Endometrial microvascular endothelial cells (primary cell): Measurements from ENCODE around the gene ZNF292. TPM values are rescaled to one million over a fixed set of nuclear protein-coding genes. Genes with fewer than 3 reads are reported as not detected.
"Not testable (repeated sequence)": the region's sequence is repeated elsewhere in the genome, so short reads cannot be mapped to it uniquely, and the experiment has no call there.

Experiments used
- in situ Hi-C: cut with HindIII; loops from 2 replicates; pipeline ENCODE4 v1.10.0; 2017; ENCODE audit warnings: low sequenced_read_pairs, low pct_unique_long_range_greater_than_20kb; ENCODE audit errors: inconsistent ontology term
- total RNA-seq: library from RNA; depleted of rRNA; stranded (reverse); fragments of >200 nt; gene quantifications from one replicate; pipeline ENCODE4 v1.2.3, GENCODE V29; 2015; ENCODE audit errors: inconsistent ontology term

Gene ZNF292
- total RNA-seq, 1 donor from 2014 or later = 5.9 TPM

DNA sequence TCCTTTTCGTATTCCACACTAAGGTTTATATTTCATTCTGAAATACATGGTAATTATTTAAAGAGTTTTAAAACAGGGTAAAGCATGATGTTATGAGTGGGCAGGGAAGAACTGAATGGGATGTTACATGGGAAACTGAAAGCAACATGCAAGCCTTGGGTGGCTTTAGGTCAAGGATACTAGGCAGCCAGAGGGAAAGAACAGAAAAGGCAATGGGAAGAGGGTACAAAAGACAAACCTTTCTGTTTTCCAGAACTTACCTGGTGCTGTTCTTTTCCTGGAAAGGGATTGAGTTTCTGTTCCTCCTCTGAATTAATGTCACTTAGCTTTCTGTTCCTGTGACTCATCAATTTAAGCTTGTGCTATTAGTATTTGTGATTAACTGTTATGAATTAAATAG, 95.9 kb downstream of the ZNF292 start:
- in situ Hi-C loops = no loop called here

DNA sequence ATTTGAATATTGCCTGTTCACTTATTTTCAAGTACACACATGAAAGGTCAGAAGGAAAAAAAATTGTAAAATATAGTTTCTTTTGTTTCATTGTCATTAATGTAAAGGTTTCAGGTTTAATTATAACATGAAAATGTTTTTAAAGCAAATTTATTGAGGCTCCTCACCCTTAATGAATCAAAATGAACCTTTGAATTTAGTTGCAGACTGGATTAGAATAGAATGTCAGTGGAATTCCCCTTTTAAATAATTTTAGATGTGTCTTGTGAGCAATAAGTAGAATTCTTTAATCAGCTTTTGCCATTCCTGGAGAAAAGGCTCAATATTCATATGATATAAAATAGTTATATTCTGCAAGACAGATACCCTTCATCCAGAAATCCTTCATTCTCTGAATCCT, 96.4 kb downstream of the ZNF292 start:
- in situ Hi-C loops = no loop called here

DNA sequence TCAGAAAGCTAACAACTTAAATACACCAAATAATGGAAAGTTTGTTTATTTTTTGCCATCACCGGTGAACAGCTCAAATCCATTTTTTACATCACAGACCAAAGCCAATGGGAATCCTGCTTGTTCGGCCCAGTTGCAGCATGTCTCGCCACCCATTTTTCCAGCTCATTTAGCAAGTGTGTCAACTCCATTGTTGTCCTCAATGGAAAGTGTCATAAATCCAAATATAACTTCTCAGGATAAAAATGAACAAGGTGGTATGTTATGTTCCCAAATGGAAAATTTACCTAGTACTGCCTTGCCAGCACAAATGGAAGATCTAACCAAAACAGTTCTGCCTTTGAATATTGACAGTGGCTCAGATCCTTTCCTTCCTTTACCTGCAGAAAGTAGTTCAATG, 101.7 kb downstream of the ZNF292 start:
- in situ Hi-C loops = no loop called here

DNA sequence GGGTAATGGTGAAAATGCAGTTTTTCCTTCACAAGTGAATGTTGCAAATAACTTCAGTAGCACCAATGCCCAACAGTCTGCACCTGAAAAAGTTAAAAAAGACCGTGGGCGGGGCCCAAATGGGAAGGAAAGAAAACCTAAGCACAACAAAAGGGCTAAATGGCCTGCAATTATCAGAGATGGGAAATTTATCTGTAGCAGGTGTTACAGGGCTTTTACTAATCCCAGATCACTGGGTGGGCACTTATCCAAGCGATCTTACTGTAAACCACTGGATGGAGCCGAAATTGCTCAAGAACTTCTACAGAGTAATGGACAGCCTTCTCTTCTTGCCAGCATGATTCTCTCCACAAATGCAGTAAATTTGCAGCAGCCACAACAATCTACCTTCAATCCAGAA, 102.2 kb downstream of the ZNF292 start:
- in situ Hi-C loops = no loop called here

DNA sequence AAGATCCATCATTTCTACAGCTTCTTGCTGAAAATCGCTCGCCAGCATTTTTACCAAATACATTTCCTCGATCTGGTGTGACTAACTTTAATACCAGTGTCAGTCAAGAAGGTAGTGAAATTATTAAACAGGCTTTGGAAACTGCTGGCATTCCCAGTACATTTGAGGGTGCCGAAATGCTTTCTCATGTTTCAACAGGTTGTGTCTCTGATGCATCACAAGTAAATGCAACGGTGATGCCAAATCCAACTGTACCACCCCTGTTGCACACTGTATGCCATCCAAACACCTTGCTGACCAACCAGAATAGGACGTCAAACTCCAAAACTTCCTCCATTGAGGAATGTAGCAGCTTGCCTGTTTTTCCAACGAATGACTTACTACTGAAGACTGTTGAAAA, 102.6 kb downstream of the ZNF292 start:
- in situ Hi-C loops = no loop called here

DNA sequence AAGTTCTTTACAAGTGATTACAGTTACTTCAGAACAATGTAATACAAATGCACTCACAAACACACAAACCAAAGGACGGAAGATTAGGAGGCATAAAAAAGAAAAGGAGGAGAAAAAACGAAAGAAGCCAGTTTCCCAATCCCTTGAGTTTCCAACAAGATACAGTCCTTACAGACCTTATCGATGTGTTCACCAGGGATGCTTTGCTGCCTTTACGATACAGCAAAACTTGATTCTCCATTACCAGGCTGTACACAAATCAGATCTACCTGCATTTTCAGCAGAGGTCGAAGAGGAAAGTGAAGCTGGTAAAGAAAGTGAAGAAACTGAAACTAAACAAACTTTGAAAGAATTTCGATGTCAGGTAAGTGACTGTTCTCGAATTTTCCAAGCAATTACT, 104.4 kb downstream of the ZNF292 start:
- in situ Hi-C loops = no loop called here

DNA sequence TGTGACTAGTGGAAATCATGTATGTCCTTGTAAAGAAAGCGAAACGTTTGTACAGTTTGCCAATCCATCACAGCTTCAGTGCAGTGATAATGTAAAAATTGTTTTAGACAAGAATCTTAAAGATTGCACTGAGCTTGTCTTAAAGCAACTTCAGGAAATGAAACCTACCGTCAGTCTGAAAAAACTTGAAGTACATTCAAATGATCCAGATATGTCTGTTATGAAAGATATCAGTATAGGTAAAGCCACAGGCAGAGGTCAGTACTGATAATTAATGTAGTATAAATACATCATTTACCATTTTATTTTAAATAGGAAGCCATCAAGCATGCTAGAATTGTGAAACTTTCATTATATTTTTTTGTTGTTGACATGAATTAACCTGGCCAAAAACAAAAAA, 106.2 kb downstream of the ZNF292 start:
- in situ Hi-C loops = no loop called here

DNA sequence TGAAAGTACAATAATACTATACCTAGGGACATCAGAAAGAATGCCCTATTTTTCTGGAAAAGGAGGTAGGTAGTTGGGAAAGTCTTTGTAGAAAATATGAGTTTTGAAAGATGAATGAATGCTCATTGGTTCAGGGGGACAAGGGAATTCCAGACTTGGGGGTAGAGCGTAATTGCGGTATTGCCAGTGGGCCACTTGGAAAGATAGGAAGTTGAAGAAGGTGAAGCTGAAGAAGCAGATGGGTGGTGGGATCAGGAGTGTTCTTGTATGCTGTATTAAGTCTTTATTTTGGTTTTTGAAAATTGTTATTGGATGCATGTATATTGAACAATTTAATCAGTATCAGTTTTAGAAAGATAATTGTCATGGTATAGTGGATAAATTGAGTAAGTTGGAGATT, 109.1 kb downstream of the ZNF292 start:
- in situ Hi-C loops = no loop called here

DNA sequence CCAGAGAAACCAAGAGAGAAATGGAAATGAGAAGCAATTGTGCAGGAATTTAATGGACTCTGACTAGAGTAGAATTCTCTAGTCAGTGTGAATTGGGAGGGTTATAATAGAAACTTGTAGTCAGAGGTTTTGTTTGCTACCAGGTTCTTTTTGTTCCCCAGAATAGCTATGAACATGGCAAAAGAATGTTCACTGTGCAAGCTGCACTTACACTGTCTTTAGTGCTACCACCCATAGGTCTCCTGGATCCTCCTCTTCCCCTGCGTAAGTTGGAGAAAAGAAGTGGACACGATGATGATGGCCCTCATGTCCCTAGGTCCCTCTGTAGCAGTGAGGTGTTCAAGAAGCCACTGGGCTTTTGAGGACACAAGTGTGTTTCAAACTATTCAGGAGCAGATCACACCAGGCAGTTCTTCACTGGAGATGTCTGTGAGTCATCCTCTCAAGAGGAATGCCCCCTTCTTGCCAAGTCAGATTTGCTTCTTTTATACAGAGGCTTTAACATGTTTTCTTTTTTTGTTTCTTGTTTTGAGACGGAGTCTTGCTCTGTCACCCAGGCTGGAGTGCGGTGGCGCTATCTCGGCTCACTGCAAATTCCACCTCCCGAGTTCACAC, 119.4 kb downstream of the ZNF292 start:
- in situ Hi-C loops = no loop called here

DNA sequence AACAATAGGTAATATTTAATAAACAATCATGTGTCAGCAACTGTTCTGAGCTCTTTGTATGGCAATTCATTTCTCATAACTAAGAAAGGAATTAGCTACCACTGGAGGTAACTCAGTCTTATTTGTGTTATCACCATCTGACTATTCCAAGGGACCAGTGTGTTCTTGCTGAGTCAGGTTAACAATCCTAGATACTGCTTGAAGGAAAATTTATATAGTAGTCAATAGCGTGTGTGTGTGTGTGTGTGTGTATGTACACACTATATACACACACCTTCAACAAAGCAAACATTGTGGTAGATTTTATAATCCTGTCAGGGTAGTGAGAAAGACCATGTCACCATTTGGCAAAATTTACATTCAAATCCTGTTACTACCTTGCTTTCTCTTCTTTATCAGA, 121.3 kb downstream of the ZNF292 start:
- in situ Hi-C loops = no loop called here

DNA sequence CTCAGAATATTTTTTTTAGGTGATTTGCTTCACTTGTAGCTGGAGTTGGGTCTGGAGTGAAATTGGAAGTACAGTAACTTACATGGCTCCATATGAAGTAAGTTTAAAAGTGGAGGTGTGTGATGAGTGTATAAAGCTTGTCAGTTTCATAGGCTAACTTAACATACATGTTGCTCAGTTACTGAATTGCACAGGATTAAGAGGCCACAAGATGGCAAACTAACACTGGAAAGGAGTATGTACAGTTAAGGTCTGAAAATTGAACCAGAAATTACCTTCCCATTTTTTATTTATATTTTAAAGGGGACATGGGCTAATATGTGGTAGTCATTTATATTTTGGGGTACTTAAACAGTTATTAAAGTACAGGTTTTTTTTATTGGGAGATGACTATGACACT, 121.8 kb downstream of the ZNF292 start:
- in situ Hi-C loops = no loop called here

DNA sequence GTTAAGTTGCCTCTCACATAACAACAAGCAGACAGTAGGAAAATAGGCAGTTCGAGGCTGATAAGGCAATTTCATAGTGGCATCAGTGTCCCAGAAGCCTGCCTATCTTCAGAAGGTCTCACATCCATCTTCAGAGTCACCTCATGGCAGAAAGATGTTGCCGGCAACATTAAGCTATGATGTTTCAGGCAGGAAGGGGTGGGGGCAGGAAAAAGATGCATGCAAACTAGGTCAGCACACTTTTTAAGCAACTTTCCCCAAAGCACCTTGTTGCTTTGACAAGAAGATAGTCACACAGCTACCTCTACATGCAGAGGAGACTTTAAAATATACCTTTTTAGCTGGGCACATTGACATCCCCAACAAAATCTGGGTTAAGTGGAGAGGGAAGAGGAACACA, 123.8 kb downstream of the ZNF292 start:
- in situ Hi-C loops = no loop called here

DNA sequence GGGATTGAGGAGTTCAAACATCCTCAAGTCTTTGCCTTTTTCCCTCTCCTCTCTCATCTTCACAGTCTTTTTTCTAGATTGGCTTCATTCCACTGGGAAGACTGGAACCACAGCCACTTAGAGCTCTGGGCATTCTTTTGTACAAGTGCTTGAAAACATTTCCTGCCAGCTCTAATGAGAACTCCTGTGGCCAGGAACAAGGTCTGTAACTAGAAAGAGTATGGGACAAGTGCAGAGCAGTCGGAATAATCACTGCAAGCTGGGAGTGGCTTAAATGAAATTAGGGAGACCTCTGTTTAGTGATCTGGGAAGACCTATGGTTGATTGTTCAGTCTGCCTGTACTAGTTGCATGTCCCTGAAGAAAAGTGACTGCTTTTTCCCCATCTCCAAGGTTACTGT, 126.1 kb downstream of the ZNF292 start:
- in situ Hi-C loops = no loop called here

DNA sequence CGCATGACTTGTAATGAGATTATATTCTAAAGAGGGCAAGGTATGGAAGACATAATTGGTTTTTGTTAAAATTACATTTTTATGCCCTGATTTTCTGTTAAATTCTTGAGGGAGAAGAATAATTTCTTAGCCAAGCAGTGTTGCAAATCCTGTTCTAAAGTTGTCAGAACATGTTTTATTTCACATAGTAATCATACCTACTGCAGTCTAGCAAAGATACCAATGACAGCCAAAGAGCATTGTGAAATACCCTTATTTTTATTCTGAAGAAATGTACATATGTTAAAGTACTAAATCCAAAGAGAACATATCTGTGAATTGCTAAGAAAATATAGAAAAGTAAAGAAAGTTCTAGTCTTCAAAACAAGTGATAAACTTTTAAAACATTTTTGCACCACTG, 127.4 kb downstream of the ZNF292 start:
- in situ Hi-C loops = no loop called here

DNA sequence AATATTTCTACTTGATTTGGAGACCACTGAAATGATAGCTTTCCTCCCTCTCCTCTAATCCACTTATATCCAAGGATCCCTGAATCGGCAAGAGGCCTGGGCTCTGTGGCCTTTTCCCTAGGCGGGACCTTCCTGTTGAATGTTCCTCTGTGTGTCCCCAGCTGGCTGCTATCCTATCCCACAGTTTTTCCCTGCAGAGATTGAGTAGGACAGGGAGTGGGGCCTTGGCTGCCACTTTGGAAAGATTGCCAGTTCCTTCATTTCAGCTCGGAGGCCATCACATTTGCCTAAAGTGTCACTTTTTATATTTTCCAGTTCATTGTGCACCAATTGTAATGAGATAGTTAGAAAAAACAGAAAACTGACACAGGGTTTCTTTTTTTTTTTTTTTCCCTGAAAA, 128.1 kb downstream of the ZNF292 start:
- in situ Hi-C loops = no loop called here

DNA sequence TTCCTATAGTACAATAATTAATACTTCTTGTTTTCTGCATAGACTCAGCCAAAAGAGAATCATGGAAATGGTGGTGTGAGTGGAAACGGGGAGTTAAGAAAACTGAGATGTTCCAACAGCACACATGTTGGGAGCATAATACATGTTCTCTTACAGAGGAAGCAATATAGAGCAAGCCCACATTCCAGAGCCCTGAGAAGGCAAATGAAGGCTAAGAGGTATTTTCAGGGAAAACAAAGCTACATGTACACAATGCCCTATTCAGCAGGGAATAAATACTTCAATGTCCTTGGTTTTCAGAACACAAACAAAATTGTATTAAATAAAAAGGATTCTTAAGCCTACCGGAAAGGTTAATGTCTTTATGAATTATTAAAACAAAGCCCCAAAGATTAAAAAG, 131.9 kb downstream of the ZNF292 start:
- in situ Hi-C loops = no loop called here

DNA sequence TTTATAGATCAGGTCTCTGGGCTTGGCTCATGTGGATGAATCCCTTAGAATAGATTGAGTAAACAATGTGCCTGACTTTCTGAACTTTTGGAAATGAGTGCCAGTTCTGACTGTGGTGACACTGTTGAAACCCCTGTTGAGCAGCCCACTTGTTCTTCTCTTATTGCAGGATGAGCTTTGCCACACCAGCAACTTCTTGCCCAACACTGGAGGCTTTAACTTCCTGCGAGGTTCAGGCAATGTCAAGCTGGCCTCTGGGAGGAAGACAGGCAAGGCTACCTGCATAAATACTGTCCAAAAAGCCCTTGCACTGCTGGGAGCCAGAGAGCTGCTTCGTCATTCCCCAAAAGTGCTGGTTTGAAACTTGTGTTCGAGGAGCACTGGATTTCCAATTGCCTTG, 134.2 kb downstream of the ZNF292 start:
- in situ Hi-C loops = no loop called here

DNA sequence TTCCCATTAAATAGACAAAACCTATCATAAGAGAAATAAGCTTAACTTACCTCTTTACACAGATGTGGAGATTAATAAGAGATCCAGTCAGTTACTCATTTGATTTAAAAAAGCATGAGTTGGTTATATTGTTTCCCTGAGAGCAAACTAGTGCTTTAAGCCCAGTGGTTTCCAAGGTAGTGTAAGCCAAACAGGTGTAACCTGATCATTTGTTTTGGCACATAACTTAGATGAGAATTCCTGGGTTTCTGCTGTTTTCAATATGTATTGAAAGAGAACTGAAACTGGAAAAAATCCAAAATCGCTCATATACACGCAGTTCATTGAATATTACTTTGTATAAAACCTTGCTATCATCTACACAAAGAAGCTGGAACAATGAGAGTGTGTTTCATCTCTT, 136.5 kb downstream of the ZNF292 start:
- in situ Hi-C loops = no loop called here

DNA sequence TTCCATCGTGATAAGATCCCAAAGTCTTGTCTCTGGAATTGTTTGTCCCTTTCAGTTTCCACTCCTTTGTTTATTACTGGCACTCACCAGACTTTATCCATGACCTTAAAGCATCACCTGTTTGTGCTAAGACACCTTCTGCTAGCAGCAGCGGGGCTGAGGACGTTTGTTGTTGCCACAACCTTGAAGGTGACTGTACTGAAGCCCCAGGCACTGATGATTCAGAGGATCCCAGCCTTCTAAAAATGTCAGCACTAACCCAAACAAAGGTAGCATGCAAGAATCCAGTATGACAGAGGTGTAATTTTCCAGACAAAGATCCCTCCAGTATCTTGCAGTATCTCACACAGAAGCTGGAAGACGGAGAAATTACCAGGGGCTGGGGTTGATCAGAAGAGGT, 138.2 kb downstream of the ZNF292 start:
- in situ Hi-C loops = no loop called here

DNA sequence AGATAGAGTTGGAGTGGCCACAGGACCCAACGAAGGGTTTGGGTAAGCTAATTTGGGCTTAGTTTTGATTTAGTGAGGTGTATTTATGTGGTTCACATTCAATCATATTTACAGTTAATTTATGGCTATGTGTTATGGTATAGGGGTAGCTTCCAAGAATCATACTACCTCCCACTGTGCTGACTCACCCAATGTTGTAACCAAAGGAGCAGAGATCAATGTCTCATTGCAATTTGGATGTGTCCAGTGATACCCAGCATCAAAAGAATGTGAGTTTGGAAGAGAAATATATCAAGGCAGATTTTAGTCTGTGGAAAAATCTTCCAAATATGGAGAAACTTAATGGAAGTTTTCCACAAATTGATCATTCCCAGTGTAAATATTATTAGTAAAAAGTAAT, 141.8 kb downstream of the ZNF292 start:
- in situ Hi-C loops = no loop called here

DNA sequence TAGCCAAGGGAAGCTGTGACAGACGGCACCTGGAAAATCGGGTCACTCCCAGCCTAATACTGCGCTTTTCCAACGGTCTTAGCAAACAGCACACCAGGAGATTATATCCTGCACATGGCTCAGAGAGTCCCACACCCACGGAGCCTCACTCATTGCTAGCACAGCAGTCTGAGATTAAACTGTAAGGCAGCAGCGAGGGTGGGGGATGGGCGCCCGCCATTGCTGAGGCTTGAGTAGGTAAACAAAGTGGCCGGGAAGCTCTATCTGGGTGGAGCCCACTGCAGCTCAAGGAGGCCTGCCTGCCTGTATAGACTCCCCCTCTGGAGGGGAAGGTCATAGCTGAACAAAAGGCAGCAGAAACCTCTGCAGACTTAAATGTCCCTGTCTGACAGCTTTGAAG, 145.9 kb downstream of the ZNF292 start:
- in situ Hi-C loops = not testable (repeated sequence)

DNA sequence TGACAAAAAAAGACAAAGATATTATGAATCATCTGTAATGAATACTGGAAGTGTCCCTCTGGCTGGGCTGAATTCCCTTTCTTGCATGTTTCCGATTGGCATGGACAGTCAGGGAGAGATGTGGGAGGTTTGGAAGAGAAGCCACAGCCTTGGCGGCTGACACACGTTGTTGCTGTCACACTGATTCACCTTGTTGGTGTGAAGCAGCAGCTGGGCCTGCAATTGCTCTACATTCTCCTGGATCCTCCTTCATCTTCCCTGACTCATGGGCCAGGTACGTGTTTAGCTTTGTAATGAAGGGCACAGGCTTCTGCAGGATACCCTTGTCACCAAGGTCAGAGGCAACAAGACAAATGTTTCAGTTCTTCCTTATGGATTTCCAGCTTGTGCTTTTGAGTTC, 153.6 kb downstream of the ZNF292 start:
- in situ Hi-C loops = no loop called here
